IPS DF 4.7 (cell line): ENCODE data around the gene LRP4.
"Not testable (repeated sequence)": the region's sequence is repeated elsewhere in the genome, so short reads cannot be mapped to it uniquely, and the experiment has no call there.

ENCODE experiments used
- DNase-seq: peaks from one replicate; pipeline ENCODE4 v3.0.0-alpha.2; 2013; ENCODE audit warnings: low spot score; ENCODE audit errors: extremely low read depth

LRP4 gene, protein sequence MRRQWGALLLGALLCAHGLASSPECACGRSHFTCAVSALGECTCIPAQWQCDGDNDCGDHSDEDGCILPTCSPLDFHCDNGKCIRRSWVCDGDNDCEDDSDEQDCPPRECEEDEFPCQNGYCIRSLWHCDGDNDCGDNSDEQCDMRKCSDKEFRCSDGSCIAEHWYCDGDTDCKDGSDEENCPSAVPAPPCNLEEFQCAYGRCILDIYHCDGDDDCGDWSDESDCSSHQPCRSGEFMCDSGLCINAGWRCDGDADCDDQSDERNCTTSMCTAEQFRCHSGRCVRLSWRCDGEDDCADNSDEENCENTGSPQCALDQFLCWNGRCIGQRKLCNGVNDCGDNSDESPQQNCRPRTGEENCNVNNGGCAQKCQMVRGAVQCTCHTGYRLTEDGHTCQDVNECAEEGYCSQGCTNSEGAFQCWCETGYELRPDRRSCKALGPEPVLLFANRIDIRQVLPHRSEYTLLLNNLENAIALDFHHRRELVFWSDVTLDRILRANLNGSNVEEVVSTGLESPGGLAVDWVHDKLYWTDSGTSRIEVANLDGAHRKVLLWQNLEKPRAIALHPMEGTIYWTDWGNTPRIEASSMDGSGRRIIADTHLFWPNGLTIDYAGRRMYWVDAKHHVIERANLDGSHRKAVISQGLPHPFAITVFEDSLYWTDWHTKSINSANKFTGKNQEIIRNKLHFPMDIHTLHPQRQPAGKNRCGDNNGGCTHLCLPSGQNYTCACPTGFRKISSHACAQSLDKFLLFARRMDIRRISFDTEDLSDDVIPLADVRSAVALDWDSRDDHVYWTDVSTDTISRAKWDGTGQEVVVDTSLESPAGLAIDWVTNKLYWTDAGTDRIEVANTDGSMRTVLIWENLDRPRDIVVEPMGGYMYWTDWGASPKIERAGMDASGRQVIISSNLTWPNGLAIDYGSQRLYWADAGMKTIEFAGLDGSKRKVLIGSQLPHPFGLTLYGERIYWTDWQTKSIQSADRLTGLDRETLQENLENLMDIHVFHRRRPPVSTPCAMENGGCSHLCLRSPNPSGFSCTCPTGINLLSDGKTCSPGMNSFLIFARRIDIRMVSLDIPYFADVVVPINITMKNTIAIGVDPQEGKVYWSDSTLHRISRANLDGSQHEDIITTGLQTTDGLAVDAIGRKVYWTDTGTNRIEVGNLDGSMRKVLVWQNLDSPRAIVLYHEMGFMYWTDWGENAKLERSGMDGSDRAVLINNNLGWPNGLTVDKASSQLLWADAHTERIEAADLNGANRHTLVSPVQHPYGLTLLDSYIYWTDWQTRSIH (N-terminal part only)

DNA sequence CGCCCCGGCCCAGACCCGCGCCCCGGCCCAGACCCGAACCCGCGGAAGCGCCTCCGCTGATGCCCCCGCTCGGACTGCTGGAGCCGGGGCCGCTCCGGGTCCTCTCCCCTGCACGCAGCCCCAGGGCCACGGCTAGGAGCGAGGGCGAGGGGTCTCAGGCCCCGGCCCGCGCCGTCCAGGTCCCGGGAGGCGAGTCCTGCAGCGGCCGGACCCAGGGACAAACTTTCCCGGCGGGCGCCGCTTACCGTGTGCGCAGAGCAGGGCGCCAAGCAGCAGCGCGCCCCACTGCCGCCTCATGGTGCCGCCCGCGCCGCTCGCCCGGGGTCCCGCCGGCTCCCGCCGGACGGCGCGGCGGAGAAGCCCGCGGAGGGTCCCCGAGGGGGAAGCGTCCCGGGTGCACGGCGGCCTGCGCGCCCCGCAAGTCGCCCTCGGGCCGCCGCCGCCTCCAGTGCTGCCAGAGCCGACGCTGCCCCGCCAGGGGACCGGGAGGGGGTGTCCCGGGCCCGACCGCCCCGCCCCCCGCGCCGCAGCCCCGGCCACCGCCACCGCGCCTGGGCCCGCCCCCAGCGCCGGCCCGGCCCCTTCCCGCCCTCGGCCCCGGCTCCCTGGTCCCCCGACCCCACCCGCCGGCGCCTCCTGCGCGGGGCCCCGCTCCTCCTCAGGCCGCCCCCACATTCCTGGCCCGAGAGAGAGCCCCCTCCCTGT lies at the start of gene LRP4:
TSS of gene LRP4 (minus strand) at position 468 of the 705 bp plus-strand sequence. CDS start at position 297, 171 bp downstream.
- no peak for DNase-seq

DNA sequence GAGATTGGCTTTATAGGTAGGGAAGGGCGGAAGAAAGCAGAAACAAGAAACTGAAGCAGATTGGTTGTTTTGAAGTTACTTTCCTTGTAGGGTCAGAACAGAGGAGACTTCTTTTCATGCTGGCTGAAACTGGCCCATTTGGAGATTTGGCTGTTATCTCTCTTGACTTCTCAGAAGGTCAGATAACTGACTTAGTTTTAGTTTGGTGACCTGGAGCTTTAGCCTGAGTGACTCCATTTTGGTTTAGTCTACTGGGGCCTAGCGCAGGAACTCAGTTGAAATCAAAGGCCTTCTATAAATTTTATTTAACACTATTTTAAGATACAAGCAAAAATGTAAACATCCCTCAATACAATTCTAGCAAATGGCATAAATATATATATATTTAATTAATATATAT lies 49.6 kb upstream of the LRP4 start:
- DNase-seq, result no peak

DNA sequence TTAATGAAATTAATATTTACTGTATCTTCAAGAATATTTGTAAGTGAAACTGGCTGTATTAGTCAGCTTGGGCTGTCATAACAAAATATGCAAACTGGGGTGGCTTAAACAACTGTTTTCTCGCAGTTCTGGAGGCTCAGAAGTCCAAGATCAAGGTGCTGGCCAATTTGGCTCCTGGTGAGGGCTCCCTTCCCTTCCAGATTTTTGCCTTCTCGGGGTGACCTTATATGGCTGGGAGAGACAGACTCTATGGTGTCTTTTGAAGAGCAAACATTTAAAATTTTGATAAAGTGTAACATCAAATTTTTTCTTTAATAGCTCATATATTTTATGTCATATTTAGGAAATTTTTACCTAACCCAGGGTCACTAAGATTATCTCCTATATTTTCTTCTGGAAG lies 48.4 kb upstream of the LRP4 start:
- no peak for DNase-seq

DNA sequence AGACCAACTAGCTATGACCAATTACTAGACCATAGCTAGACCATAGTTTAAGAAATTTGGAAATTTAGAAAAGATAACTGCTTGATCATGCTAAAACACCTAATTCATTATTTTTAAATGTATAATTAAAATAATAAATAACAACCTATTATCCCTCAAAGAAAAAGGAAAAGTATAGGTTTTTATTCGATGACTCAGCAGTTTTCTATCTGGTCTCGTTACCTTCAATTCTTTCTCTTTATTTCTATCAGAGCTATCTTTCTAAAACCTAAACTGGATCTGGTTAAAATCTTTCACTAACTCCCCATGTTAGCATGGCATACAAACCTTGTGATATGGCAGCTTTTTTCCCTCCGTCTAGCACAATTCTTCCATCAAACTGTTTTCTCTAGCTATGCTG lies 45.5 kb upstream of the LRP4 start:
- DNase-seq, result no peak

DNA sequence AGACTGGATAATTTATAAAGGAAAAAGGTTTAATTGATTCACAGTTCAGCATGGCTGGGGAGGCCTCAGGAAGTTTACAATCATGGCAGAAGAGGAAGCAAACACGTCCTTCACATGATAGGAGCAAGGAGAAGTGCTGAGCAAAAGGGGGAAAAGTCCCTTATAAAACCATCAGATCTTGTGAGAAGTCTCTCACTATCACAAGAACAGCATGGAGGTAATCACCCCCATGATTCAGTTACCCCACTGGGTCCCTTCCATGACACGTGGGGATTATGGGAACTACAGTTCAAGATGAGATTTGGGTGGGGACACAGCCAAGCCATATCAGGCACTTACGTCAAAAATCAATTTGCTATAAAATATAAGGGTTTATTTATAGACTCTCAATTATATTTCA lies 43.5 kb upstream of the LRP4 start:
- DNase-seq, result not testable (repeated sequence)

DNA sequence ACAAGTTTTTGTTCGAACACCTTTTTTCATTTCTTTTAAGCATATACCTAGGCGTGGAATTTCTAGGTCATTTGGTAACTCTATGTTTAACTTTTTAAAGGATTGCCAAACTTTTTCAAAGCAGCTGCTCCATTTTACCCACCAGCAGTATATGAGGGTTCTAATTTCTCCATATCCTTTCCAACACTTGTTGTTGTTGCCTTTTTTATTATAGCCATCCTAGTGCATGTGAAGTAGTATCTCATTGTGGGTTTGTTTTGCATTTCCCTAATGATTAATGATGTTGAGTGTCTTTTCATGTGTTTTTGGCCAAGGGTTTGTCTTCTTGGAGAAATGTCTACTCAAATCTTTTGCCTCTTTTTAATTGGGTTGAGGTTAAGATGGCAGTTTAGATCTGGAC lies 42.7 kb upstream of the LRP4 start:
- no peak for DNase-seq

DNA sequence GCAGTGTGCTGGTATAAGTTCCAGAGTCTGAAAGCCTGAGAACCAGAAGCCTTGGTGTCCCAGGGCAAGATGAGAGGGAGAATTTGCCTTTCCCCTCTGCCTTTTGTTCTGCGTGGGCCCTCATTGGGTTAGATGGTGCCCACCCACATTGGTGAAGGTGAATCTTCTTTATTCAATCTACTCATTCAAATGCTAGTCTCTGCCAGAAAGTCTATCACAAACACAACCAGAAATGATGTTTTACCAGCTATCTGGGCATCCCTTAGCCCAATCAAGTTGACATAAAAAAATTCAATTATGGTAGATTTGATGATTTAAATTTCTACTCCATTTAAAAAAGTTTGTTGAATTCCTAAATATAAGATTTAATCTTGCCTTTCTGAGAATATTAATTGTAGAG lies 40.4 kb upstream of the LRP4 start:
- DNase-seq, result no peak

DNA sequence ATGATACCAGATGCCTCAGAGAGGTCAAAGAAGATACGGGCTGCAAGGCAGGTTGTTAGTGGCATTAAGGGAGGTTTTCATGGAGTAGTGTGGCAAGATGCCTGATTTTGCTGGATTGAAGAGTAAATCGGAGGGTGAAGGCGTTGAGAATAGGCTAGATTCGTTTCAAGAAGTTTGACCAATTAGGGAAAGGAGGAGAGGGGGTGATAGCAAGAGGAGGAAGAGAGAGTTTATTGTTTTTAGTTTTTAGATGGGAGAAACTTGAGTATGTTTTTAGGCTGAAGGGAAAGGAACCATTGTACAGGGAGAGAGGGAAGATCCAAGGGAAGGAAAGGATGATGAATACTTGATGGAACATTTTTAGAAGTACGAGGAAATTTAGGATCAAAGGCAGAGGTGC lies 34.7 kb upstream of the LRP4 start:
- DNase-seq, result no peak

DNA sequence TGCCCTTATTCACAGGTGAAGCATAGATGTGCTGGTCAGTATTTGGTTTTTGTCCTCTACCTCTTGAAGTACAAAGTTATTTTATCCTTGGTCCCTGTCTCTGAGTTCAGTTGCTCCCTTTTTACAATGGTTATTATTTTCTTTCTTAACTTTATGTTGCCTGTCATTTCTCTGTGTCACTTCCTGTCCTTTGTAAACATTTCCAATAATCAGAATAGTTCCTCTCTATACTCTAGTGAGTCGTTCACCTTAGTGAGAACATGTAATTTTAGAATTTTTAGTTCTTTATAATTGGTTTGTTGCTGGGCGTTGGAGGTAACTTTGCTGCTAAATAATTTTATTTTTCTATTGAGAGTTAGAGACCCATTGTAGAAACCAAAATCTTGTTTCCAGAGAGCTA lies 34.2 kb upstream of the LRP4 start:
- DNase-seq, result no peak

DNA sequence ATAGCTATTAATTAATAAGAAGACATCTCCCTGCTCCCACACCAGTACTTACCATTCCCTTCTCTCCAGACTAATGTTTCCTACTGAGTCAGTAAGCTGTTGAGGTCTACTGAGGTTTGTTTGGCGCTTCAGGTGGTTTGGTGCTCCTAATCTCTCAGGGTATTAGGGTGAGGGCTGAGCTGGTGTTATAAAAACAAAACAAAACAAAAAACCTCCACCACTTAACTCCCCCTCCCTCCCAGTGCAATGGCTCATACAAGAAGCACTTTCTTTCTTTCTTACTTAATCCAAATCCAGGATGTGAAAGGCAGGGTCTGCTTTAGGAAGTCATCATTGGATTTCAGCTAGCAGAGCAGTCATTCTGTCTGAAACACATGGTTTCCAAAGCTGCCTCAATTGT lies 33.5 kb upstream of the LRP4 start:
- DNase-seq, result no peak

DNA sequence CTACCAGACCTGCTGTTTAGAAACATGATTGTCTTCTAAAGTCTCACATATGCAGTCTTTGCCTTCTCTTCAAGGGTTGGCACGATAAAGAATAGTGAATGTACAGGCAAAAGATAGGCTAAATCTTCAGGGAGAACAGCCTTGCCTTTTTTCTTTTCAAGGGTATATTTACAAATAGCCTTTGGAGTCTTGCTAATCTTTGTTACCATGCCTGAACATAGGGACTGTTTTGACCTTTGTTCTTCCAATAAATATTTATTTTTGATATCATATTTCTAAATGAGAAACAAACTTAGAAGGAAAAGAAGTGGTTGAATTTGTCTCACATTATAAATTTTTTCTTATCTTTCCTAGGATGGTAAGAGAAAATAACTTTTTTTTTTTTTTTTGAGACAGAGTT lies 30.9 kb upstream of the LRP4 start:
- DNase-seq, result no peak

DNA sequence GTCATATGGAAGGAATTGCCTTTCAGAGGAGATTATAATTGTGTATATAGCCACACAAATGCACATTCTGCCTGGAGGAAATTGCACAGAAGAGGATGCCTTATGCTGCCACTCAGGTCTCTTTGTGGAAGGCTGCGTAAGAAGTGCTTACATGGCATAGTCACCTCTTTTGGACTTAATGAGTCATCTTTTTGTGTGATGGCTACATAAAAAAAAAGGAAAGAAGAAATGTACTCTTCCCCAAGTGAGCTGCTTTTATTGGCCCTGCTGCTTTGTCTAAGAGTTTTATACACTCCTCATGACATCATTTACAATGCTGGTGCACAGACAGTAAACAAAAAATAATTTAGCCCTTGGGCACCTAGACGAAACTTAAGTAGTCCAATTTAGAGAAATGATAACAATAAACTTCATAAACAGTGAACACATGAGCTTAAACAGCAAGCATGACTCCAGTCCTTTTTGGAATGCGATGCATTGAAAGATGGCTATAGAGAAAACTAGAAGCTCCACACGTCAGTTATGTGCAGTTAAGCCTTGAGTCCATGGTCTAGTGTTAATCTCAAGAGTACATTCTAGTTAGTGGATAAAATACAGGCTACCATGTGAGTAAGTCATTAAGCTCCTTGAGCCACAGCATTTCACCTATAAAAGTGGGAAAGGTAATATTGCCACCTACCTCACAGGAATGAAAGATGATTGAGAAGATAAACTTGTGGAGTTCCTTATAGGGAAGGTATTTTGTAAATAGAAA lies 30.2 kb upstream of the LRP4 start:
- DNase-seq, result no peak

DNA sequence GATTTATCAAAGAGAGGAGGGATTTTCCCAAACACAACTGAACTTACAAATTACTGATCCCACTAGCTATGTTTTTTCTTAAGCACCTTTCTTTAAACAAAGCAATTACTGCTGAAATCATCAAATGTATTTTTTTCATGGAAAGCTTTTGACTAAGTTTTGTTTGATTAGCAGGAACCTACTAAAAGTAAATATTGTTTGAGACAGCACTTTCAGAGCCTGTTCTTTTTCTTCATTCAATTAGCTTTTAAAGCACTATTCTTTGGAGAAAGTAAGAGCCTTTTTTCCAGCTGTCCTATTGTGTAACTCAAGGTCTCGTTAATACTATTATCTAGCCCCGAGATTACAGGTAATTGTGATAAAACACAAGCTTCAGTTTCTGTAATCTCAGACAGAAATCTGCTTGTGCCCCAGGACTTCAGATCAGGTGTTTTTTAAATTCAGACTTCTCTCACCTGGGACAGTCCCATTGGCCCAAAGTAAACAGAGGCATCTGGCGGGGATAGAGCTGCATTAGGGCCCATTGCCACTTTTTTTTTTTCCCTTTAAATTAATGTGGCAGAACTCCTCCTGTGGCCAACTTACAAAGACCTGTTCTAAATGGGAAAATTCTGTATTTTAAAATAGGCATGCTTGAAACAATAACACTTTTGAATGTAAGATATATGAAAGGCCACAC lies 29.2 kb upstream of the LRP4 start:
- DNase-seq, result no peak

DNA sequence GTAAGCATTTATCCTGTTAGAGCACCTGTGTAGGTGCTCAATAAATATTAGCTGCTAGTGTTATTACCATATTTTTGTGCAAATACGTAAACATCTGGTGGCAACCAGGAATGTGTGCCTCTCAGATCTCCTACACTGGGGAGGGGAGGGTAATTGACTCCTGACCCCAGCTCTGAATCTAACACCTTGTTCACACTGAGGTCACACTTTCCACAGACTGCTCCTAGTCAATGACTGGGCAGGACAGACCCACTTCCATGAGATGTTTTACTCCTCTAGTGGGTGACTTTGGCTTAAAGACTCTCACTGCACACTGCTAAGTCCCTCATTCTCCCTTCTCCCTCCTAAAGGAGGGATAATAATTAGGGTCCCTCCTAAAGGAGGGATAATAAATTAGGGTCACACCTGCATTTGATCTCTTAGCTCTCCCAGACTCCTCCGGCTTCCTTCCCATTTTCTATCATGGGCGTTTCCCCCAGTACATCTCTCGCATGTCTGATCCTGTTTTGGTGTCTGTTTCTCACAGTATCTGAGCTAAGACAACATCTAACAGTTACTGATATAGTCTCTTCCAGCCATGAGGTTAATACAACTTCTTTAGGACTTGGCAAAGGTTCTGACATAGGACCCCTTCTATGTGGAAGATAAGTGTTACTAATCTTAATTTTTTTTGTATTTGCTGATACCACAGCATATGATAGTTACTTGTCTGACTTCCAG lies 26.2 kb upstream of the LRP4 start:
- DNase-seq, result no peak

DNA sequence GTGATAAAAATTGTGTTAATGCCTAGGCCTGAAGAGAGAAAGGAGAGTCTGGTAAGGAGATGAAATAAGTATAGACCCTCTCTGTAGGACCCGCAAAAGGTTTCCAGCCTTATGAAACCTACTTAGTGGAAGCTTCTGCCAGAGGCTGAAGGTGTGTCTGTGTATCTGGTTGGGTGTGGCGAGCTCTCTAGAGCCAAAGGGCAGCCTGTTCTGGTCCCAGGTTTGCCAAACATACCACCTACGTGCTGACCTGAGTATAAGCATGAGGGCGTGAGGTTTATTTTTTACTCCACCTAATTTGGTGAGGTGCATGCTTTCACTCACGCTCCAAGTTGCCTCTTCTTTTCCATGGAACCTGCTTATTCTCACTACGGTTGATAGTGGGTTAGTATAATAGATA lies 23.8 kb upstream of the LRP4 start:
- no peak for DNase-seq

DNA sequence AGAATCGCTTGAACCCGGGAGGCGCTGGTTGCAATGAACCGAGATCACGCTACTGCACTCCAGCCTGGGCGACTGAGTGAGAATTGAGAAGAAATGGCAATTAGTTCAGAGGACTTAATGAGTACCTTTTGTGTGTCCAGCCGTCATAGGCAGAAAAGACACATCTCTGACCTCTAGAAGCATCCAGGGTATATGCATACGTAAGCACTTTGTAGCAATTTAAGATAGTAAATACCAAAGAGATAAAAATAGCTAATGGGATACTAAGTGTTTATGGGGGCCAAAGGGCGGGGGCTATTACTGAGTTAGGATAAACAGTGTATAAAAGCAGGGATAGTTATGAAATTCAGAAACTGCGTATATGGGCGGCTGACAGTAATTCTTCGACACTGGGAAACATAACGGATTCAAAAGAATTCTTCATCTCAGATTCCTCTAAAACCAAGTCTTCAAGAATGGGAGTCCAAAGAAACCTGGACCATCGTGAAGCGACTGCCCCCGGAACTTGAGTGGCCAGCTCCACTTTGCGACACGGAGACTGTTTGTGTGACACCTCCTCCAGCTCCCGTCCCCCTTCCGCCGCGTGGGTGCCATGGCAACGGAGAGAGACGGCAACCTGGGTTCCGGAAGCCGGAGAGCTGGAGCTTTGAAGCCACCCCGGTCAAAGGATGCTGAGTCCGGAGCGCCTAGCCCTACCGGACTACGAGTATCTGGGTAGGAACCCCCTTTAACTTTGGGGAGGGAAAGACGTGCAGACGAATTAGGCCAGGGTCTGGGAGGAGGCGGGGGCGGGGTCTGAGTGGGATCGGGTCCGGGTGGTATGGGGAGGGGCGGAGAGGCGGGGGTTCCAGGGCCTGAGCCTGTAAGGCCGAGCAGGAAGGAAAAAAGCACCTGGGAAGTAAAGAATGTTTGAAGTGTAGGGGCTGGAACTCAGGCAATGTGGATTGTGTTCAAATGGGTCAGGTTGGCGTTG lies 18.1 kb upstream of the LRP4 start, which contains the start of gene CSTPP1:
TSS of gene CSTPP1 (plus strand) at position 624 of the 973 bp plus-strand sequence. CDS start at position 669, 45 bp downstream.
- DNase-seq, result peak; percentile 74

DNA sequence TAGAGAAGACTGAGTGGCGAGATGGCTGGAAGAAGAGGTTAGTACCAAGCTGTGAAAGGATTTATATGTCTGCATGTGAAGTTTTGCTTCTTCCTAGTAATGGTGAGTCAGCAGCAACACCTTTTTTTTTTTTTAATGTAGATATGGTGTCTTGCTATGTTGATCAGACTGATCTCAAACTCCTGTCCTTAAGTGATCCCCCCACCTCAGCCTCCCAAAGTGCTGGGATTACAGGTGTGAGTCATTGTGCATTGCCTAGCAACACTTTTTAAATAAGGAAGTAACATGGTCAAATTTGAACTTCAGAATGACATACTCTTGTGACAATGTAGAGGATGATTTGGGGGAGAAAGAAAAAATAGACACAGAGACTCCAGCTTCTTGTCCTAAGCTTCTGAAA lies 11.7 kb upstream of the LRP4 start:
- no peak for DNase-seq

DNA sequence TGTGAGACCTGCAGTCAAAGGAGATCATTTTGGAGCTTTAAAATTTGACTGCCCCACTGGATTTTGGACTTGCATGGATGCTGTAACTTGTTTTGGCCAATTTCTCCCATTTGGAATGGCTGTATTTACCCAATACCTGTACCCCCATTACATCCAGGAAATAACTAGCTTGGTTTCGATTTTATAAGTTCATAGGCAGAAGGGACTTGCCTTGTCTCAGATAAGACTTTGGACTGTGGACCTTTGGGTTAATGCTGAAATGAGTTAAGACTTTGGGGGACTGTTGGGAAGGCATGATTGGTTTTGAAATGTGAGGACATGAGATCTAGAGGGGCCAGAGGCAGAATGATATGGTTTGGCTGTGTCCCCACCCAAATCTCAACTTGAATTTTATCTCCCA lies 10.4 kb upstream of the LRP4 start:
- DNase-seq, result not testable (repeated sequence)
